Measurements from ENCODE around the gene STEAP3. TPM values are rescaled to one million over a fixed set of nuclear protein-coding genes. Genes with fewer than 3 reads are reported as not detected.

The STEAP3 gene
- total and polyA plus RNA-seq, 12 donors: 5.0 to 18.2 (median 7.4) TPM

DNA sequence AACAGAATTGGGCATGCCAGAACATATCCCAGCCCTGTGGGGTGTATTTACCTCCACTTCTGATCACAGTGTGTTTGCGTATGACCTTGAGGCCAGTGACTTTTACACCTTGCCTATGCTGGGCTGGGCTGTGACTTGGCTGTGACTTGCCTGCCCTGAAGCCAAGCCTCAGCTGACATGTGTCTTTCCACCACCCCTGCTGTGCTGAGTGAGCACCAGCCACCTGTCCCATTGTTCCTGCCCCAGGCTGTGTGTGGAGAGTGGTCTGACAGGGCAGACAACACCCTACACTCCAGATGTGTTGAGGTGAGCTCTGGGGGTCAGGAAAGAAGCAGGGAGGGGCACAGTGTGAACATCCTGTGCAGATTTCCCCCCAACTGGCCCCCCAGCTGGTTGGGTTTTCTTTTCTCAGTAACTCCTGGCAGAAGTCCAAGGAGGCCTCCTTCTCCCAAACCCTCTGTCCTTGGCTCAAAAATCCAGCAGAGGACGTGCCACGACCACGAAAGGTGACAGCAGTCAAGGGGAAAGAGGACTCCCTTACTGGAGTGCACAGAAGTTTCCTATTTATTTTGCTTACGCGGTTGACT, 5.1 kb upstream of the STEAP3 start:
- H3K27me3 ChIP-seq: no peaks in the 10 kb centered on the region
- TF ChIP-seq, protein P1, sequence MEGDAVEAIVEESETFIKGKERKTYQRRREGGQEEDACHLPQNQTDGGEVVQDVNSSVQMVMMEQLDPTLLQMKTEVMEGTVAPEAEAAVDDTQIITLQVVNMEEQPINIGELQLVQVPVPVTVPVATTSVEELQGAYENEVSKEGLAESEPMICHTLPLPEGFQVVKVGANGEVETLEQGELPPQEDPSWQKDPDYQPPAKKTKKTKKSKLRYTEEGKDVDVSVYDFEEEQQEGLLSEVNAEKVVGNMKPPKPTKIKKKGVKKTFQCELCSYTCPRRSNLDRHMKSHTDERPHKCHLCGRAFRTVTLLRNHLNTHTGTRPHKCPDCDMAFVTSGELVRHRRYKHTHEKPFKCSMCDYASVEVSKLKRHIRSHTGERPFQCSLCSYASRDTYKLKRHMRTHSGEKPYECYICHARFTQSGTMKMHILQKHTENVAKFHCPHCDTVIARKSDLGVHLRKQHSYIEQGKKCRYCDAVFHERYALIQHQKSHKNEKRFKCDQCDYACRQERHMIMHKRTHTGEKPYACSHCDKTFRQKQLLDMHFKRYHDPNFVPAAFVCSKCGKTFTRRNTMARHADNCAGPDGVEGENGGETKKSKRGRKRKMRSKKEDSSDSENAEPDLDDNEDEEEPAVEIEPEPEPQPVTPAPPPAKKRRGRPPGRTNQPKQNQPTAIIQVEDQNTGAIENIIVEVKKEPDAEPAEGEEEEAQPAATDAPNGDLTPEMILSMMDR (IDR thresholded peaks at IDR 0.05): peak in 8 of 9 donors; percentile 17 to 65 (median 50)
- H3K27ac ChIP-seq: no peak overlapping the region
- no peak overlapping the region for H3K4me3 ChIP-seq
- 37% methylated on average over 6 of the region's 6 CpGs for WGBS, 2 donors
- H3K9me3 ChIP-seq: no peaks in the 10 kb centered on the region
- no peaks in the 10 kb centered on the region for H3K36me3 ChIP-seq
- DNase-seq (peak; percentile 51 to 58), ATAC-seq (peak in 4 of 8 donors; percentile 50 to 58 (median 54))
- intact Hi-C loops (cut with DNase I): loop anchor here in 5 of 10 donors (1.0 to 10.0 kb wide), 4 partner anchors 46 to 256 kb away; no protein-coding TSS in a partner anchor
- peaks cover 0 to 16% (median 9%) of the 10 kb centered on the region in 9 donors for H3K4me1 ChIP-seq

DNA sequence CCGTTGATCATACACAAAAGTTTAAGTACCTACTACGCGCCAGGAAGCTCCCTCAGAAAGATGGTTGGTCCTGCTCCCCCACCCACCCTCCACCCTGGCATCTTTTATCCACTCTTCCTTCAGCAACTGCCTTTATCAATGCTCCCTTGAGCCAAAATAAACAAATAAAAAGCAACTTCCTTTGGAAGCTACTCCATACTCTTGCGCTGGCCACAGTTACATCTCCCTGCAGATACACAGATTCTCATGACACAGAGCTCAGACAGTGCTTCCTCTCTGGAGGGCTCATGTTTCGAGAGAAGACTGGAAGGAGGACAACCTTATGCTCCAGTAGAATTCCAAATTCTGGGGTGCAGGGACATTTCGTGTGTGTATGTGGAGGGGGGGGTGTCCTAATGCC, 3.8 kb upstream of the STEAP3 start:
- TF ChIP-seq, protein P1 (IDR thresholded peaks at IDR 0.05): no peak
- Histone ChIP-seq H3K4me1 (peaks cover 10 to 28% (median 17%) of the 10 kb centered on the region in 9 donors), H3K9me3 (no peaks in the 10 kb centered on the region), H3K36me3 (no peaks in the 10 kb centered on the region), H3K27ac (no peak overlapping the region), H3K27me3 (peaks cover 0 to 9% (median 0%) of the 10 kb centered on the region in 7 donors), H3K4me3 (no peak overlapping the region)
- WGBS, 2 donors: 45 to 46% methylated on average over 6 of the region's 6 CpGs
- ATAC-seq: no peak
- no peak for DNase-seq
- intact Hi-C loops (cut with DNase I): loop anchor here in 7 of 10 donors (1.0 to 10.0 kb wide), 8 partner anchors 37 to 255 kb away; no protein-coding TSS in a partner anchor

DNA sequence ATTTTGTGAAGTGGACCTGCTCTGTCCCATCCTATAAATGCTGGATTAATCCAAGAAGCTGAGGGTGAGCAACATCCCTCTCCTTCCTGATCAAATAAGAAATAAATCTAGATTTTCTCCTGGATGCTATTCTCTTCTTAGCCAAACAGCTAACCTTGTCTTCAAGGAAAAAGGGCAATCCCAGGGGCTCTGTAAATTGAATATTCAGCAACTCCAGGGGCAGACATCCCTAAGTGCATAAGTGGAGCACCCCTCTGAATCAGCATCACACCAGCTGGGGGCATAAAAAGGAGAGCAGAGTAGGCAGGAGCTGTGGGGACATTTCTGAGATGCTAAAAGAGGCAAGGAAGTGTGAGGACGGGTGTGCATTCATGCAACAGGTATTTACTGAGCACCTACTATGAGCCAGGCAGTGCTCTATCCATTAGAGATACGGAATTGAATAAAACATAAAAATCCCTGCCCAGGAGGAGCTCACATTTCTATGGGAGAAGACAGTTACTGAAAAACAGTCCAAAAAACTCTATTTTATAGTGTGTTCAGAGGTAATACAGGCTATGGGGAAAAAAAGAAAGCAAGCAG, 2.8 kb upstream of the STEAP3 start:
- Histone ChIP-seq H3K27me3 (peaks cover 0 to 9% (median 0%) of the 10 kb centered on the region in 7 donors), H3K4me1 (peaks cover 10 to 32% (median 17%) of the 10 kb centered on the region in 9 donors), H3K9me3 (no peaks in the 10 kb centered on the region), H3K4me3 (no peak overlapping the region), H3K27ac (no peak overlapping the region), H3K36me3 (no peaks in the 10 kb centered on the region)
- WGBS, 2 donors: 91 to 95% methylated on average over 2 of the region's 2 CpGs
- TF ChIP-seq, protein P1 (IDR thresholded peaks at IDR 0.05): no peak
- intact Hi-C loops (cut with DNase I): loop anchor here in 4 of 10 donors (5.0 to 10.0 kb wide), 5 partner anchors 36 to 254 kb away; no protein-coding TSS in a partner anchor
- no peak for ATAC-seq
- no peak for DNase-seq

DNA sequence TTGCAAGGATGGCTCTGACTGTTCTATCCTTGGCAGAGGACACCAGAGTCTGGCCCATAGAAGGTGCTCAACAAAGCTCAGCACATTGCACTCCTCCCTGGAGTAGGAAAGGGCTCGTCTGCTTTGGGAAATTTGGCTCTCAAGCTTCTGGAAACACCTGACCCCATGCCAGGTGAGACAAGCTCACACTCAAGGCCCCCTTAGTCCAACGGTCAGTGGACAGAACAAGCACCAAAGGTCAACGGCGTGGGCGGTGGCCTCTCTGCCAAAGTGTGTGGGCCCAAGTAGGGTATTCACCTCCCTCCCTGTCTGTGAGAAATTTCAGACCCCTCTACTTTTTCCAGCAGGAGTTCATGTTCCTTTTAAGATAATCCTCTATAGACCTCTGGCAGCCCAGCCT, 2.0 kb upstream of the STEAP3 start:
- no peak overlapping the region for H3K4me3 ChIP-seq
- H3K27ac ChIP-seq: no peak overlapping the region
- peaks cover 0 to 9% (median 0%) of the 10 kb centered on the region in 7 donors for H3K27me3 ChIP-seq
- TF ChIP-seq, protein P1 (IDR thresholded peaks at IDR 0.05): no peak
- intact Hi-C loops (cut with DNase I): loop anchor here in 4 of 10 donors (5.0 to 10.0 kb wide), 5 partner anchors 36 to 253 kb away; no protein-coding TSS in a partner anchor
- WGBS, 2 donors: 67 to 70% methylated on average over 5 of the region's 5 CpGs
- ATAC-seq: no peak
- DNase-seq: no peak
- no peaks in the 10 kb centered on the region for H3K36me3 ChIP-seq
- no peaks in the 10 kb centered on the region for H3K9me3 ChIP-seq
- peaks cover 10 to 32% (median 17%) of the 10 kb centered on the region in 9 donors for H3K4me1 ChIP-seq
